Parathyroid adenoma (tissue), 2 donors: ENCODE measurements around the gene USP7.

ENCODE experiments used
- H2AFZ ChIP-seq: fragments of 300-600 bp; sonication (generic); one replicate; pipeline ENCODE4 v1.7.0; 2017; ENCODE audit warnings: antibody characterized with exemption, mild to moderate bottlenecking
- H3K27ac ChIP-seq: fragments of 300-600 bp; sonication (generic); one replicate; pipeline ENCODE4 v1.7.0; 2017
- H3K27me3 ChIP-seq: fragments of 300-600 bp; sonication (generic); one replicate; pipeline ENCODE4 v1.7.0; 2017; ENCODE audit warnings: low read length; ENCODE audit not compliant: control insufficient read depth, insufficient read depth
- H3K36me3 ChIP-seq: fragments of 300-600 bp; sonication (generic); one replicate; pipeline ENCODE4 v1.7.0; 2017; ENCODE audit warnings: low read length; ENCODE audit not compliant: control insufficient read depth, insufficient read depth
- H3K4me1 ChIP-seq: fragments of 300-600 bp; sonication (generic); one replicate; pipeline ENCODE4 v1.7.0; 2017; ENCODE audit warnings: control low read depth
- H3K4me2 ChIP-seq: fragments of 300-600 bp; sonication (generic); one replicate; pipeline ENCODE4 v1.7.0; 2017; ENCODE audit warnings: low read length
- H3K4me3 ChIP-seq: fragments of 300-600 bp; sonication (generic); one replicate; pipeline ENCODE4 v1.7.0; 2017; ENCODE audit warnings: low read depth, low read length
- H3K79me2 ChIP-seq: fragments of 300-600 bp; sonication (generic); one replicate; pipeline ENCODE4 v1.7.0; 2017; ENCODE audit warnings: control low read depth
- H3K9ac ChIP-seq: fragments of 300-600 bp; sonication (generic); one replicate; pipeline ENCODE4 v1.7.0; 2017; ENCODE audit warnings: mild to moderate bottlenecking
- H3K9me3 ChIP-seq: fragments of 300-600 bp; sonication (generic); one replicate; pipeline ENCODE4 v1.7.0; 2017; ENCODE audit warnings: low read length; ENCODE audit not compliant: control insufficient read depth
- TF ChIP-seq, protein P1 (sequence below): fragments of 300-600 bp; sonication (generic); IDR thresholded peaks from one replicate; pipeline ENCODE4 v1.7.0; 2017; ENCODE audit warnings: antibody characterized with exemption, mild to moderate bottlenecking
- donor health status: primary hyperparathyroidism.

USP7 gene

DNA sequence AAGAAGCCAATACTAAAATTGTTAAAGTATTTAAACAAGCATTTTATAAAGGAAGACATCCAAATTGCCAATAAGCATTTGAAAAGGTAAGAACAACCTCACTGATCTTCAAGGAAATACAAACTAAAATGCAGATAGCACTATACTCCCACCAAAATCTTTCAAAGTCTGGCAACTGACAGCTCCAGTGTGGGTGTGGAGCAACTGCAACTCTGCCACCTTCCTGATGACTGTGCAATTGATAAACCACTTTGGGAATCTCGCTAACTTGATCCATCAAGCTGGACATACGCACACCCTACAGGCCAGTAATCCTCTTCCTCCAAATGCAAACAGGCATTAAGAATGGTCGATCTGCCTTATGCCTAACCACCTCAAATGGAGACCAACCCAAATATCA, 49.6 kb downstream of the USP7 start:
- Histone ChIP-seq H3K27ac (no peak overlapping the region), H3K9me3 (no peaks in the 10 kb centered on the region), H3K4me3 (no peak overlapping the region), H3K36me3 (no peaks in the 10 kb centered on the region), H3K4me1 (no peaks in the 10 kb centered on the region), H3K9ac (no peak overlapping the region), H2AFZ (no peak overlapping the region), H3K4me2 (no peak overlapping the region), H3K79me2 (peaks cover 30% of the 10 kb centered on the region), H3K27me3 (no peaks in the 10 kb centered on the region)
- TF ChIP-seq, protein P1, sequence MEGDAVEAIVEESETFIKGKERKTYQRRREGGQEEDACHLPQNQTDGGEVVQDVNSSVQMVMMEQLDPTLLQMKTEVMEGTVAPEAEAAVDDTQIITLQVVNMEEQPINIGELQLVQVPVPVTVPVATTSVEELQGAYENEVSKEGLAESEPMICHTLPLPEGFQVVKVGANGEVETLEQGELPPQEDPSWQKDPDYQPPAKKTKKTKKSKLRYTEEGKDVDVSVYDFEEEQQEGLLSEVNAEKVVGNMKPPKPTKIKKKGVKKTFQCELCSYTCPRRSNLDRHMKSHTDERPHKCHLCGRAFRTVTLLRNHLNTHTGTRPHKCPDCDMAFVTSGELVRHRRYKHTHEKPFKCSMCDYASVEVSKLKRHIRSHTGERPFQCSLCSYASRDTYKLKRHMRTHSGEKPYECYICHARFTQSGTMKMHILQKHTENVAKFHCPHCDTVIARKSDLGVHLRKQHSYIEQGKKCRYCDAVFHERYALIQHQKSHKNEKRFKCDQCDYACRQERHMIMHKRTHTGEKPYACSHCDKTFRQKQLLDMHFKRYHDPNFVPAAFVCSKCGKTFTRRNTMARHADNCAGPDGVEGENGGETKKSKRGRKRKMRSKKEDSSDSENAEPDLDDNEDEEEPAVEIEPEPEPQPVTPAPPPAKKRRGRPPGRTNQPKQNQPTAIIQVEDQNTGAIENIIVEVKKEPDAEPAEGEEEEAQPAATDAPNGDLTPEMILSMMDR: no peak

DNA sequence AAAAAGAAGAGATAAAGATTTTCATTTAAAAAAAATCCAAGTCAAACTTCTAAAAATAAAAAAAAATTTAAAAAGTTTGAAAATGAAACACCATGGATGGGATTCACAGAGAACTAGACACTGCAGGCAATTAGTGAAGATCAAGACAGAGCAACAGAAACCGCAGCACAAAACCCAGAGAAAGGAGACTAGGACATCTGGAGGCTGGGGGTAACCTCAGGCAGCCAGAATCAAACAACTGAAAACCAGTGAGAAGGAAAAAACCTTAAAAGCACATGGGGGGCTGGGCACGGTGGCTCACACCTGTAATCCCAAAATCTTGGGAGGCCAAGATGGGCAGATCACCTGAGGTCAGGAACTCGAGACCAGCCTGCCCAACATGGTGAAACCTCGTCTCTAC, 50.9 kb downstream of the USP7 start:
- Histone ChIP-seq H3K4me2 (no peak overlapping the region), H3K9me3 (no peaks in the 10 kb centered on the region), H3K27me3 (no peaks in the 10 kb centered on the region), H2AFZ (no peak overlapping the region), H3K79me2 (peaks cover 34% of the 10 kb centered on the region), H3K9ac (no peak overlapping the region), H3K4me3 (no peak overlapping the region), H3K27ac (no peak overlapping the region), H3K36me3 (no peaks in the 10 kb centered on the region), H3K4me1 (no peaks in the 10 kb centered on the region)
- TF ChIP-seq, protein P1: no peak

DNA sequence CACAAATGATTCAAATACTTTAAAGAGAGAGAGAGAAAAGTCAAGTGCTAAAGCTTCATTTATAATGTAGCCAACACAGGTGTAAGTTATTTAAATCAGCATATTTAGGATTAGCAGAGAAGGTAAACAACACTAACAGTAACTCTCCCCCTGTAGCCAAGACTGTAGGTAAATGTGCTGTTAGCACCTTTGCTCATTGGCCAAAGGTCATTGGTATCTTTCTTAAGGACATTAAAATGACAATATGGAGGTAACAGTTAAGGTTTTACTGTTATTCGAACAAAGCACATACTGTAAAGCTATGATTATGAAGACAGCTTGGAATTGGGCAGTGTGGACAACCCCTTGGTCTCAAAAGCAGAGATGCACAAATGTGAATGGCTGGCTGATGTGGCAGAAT, 52.9 kb downstream of the USP7 start:
- peaks cover 32% of the 10 kb centered on the region for H3K79me2 ChIP-seq
- no peaks in the 10 kb centered on the region for H3K27me3 ChIP-seq
- no peak overlapping the region for H3K9ac ChIP-seq
- no peak overlapping the region for H2AFZ ChIP-seq
- no peaks in the 10 kb centered on the region for H3K4me1 ChIP-seq
- no peaks in the 10 kb centered on the region for H3K36me3 ChIP-seq
- TF ChIP-seq, protein P1: no peak
- no peak overlapping the region for H3K27ac ChIP-seq
- no peak overlapping the region for H3K4me2 ChIP-seq
- no peaks in the 10 kb centered on the region for H3K9me3 ChIP-seq
- H3K4me3 ChIP-seq: no peak overlapping the region

DNA sequence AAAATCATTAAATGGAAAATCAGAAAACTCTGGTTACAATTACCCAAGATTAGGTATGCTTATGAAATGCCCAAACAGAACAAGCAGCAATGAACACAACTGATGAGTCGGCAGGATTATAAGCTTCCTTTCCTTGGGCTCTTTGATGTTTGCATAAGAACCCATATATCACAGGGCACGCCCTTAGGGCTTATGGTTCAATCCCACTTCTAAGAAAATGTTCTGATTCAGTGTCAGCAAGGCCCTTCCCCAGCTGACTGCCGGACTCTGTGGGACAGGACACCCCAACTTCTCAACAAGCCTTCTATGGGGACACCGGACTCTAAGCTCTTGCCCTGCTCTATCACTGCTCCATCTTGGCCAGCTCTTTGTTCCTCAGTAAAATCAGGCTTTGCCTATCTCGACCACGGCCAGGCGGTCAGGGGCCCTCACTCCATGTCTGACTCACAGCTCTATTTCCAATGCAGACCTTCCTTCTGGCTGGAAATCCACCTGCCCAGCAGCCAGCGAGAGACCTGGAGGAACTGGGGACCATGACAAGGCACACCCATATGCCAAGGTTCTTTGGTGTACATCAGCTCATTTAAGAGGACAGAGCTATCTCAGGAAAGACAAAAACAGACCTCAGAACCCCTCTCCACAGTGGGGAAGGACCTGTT, 54.8 kb downstream of the USP7 start:
- TF ChIP-seq, protein P1: no peak
- no peaks in the 10 kb centered on the region for H3K27me3 ChIP-seq
- H3K4me2 ChIP-seq: no peak overlapping the region
- H3K9me3 ChIP-seq: no peaks in the 10 kb centered on the region
- H3K9ac ChIP-seq: no peak overlapping the region
- no peak overlapping the region for H3K27ac ChIP-seq
- H3K36me3 ChIP-seq: no peaks in the 10 kb centered on the region
- no peaks in the 10 kb centered on the region for H3K4me1 ChIP-seq
- H3K4me3 ChIP-seq: no peak overlapping the region
- H3K79me2 ChIP-seq: peaks cover 32% of the 10 kb centered on the region
- H2AFZ ChIP-seq: no peak overlapping the region

DNA sequence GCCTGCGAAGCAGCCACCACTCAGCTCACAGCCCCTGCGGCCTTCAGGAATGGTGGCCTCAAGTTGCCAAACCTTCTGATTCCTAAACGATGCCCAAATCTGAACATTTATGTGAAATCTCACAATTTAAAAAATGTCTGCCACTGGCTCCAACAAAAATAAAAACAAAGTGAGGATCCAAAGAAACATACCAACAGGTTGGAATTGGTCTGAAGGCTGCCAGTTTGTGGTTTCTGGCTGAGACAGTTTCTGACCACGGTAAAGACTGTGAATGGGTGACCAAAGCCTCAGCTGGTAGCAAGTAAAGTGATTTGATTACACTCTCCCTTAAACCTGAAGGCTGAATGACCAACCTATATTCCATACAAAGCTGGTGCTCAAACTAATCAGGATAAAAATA, 56.6 kb downstream of the USP7 start:
- H2AFZ ChIP-seq: no peak overlapping the region
- no peak overlapping the region for H3K27ac ChIP-seq
- H3K79me2 ChIP-seq: peaks cover 22% of the 10 kb centered on the region
- no peak overlapping the region for H3K9ac ChIP-seq
- H3K36me3 ChIP-seq: no peaks in the 10 kb centered on the region
- TF ChIP-seq, protein P1: no peak
- no peak overlapping the region for H3K4me3 ChIP-seq
- no peaks in the 10 kb centered on the region for H3K27me3 ChIP-seq
- no peaks in the 10 kb centered on the region for H3K4me1 ChIP-seq
- no peak overlapping the region for H3K4me2 ChIP-seq
- H3K9me3 ChIP-seq: no peaks in the 10 kb centered on the region
